GM21529 (cell line): Measurements from ENCODE around the gene DEFB114.
"Not testable (repeated sequence)": the region's sequence is repeated elsewhere in the genome, so short reads cannot be mapped to it uniquely, and the experiment has no call there.

Experiments
- ATAC-seq: cut with Tn5 transposase; IDR thresholded peaks from one replicate; pipeline ENCODE4 v1.9.1; 2021; ENCODE audit not compliant: unreplicated experiment

Gene DEFB114, protein sequence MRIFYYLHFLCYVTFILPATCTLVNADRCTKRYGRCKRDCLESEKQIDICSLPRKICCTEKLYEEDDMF

DNA sequence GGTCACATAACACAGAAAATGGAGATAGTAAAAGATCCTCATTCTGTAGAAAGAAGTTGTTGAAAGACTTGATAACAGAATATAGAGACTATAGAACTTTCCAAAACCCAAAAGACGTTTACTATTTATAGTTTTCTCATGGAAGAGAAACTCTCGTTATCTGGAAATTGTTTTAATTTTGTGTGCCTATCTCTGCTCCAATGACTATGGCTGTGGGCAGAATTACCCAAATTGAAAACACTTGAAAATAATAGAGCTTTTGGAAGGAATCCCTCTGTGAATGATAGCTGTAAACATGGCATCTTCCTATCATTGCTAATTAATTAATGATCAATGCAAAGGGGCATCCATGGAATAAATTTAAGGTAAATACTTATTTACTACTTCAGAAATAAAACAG, at the start of gene DEFB114:
Gene DEFB114, minus strand, starts transcription at position 101 of the 400 bp plus-strand sequence. Its CDS starts 59 bp downstream, at position 42.
- ATAC-seq = no peak

DNA sequence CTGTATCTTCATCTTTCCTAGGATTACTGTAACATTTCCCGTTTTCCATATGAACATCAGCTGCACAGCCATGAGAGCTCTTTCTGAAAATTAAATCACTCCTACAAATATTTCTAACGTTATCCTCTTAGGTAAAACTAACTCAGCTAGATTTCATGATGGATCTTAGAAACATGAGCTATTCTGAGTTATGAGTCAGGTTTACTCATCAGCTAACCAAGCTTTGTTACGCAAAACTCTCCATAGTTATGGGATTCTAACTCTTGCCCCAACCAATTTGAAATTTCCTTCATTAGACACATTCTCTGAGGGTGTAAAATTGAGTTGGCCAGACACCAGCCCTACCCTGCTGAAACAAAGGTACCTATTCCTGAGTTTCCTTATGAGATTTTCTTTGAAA, 43.9 kb upstream of the DEFB114 start:
- no peak for ATAC-seq

DNA sequence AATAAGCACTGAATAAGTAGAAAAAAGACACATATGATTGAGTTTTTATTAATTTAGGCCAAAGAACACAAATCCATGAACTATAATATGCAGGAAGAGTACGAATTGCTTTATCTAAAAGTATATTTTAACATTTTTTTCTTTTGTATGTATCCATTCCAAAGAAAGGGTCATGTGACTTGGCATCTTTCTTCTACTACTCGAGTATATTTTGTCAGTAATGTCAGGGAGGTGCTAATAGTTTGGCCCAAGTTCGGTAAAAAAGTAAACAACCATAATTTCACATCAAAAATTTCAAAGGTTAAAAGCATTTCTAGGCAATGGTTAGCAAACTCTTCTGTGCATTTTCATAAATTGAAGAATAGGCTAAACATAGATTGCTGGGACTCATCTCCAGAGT, 39.2 kb upstream of the DEFB114 start:
- no peak for ATAC-seq

DNA sequence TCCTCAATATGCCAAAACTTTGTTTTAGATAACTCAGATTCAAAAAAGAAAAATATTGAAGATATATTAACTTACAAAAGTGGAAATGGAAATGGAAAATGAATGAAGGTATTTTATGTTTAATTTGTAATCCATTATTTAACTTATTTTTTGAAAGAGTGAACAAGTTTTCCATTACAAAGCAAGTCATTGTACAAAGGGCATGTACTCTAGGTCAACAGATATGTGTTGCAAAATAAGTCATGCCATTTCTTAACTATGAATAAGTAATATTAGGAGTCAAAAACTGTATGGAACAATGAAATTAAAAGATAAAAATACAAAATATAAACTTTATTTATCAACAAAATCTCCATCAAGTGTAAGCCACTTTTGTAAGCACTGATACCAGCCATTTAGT, 31.3 kb upstream of the DEFB114 start:
- no peak for ATAC-seq

DNA sequence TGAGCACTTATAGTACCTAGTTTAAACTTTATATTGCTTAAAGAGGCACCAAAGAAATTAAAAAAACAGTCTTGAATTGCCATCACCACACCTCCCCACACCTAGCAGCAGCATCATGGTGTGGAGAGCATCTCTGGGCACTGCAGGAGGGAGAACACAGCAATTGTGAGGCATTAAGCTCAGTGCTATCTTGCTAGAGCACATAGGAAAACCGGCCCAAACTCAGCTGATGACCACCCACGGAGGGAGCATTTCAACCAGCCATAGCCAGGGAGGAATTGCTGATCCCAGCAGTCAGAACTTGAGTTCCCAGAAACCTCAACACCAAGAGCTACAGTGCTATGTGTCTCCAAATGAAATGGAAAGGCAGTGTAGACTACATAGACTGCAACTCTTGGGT, 24.9 kb upstream of the DEFB114 start:
- ATAC-seq = no peak

DNA sequence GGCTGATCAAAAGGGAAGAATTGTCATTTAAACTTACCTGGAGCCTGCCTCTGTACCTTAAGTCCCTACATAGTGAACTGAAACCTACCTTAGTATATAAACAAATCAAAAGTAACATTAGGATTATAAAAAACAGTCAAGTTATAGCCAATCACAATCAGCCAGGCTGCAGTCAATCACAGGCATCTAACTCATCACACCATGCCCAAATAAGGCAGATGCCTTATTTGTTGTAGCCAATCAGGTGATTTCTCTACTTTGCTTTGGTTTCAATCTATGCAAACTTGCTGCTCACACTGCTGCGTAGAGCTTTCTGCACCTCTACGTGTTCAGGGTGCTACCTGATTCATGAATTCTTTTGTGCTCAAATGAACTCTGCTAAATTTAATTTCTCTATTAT, 23.8 kb upstream of the DEFB114 start:
- no peak for ATAC-seq

DNA sequence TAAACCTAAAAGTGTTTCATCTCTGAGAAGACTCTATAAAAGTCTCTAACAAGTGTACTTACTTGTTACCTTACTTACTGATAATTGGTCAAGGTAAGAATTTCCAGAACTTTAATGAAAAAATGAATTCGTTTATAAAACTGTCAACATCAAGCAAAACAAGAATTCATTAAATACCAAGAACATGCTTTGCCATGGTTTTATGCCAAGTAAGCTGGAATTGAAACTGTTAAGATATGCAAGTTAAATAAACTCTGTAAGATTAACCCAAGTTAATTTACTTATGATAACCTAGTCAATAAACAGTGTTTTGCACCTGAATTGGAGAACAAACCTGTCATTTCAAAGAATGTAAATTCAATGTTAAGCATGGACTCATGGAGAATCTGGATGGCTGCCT, 22.6 kb upstream of the DEFB114 start:
- ATAC-seq = no peak

DNA sequence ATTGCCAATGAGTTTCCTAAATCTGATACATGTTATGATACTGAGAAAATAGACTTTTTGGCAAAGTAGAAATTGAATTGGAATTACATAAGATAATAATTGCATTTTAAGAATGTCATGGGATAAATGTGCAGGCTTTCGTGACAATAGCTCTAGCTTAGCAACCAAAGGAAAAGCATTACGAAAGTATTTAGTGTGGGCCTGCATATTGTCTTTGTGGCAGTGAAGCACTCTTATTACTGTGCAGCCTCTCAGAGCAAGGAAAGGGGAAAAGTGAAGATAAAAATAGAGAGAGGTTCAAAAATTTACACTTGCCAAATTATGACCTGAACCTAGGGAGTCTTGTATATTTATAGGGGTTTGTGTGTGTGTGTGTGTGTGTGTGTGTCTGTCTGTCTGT, 18.1 kb upstream of the DEFB114 start:
- ATAC-seq = no peak

DNA sequence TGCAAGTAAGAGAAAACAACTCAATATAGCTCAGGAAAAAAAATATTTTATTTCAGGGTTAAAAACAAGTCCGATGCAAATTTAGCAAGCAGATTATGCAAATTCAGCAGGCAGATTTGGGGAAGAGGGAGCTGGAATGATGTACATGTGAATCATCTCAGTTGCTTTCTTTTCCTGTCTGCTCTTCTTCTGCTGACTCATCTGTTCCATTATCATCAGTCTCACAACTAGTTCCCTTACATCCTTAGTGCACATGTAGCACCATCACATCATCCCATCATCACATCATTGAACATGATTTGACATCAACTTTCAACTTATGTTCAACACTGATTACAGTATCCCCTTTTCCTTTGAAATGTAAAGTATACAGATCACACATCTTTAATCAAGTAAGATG, 16.9 kb upstream of the DEFB114 start:
- peak; percentile 65 for ATAC-seq

DNA sequence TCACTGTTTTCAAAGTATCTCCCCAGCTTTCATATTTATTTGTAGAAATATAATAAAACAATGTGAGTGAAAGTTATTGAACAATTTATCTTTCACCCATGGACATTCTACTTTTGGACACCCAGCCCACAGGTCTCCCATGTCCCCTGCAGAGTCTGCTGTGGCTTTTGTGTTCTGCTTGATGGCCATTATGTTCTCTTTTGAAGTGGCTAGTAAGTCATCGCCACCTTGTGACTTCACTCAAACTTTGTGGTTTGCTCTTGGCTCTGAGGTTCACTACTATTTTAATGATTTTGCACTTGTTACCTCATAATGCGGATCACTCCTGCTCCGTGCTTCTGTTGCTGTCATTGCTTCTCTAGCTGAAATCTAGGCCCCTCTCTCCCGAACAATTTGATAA, 15.6 kb upstream of the DEFB114 start:
- peak; percentile 39 for ATAC-seq

DNA sequence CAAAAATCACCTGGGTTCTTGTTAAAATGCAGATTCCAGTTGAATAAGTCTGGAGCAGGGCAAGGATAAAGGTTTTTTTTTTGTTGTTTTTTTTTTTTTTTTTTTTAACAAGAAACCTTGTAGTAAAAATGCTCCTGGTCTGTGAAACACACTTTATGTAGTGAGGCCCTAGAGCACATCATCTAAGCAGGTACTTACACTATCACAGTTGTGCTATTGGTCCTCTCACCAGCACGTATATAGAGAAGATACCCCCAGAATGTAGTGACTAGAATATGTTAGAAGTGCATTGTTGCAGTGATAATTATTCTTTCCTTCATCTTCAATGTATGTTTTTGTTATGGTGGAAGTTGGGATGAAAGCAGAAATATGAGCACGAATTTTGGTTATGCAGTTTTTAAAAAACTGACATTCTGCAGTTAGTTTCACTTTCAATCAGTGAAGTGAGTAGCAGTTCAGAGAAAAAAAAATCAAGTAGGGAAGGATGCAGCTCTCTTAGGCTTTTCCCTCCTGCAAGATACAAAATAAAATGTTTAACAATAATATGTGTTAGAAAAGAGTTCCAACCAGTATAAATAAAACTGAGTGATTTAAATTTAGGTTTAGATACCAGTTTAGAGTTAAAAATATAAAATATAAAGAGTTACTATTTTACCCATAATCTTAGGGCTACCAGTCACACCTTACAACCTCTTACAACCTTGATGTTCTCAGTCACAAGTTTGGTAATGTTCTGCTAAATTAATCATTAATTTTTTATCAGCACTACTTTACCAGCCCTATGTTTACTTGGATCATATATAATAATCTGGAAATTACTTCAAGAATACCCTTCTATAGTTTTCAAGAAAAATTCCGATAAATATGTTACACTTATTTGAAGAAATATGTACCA, 14.6 kb upstream of the DEFB114 start:
- peak; percentile 54 for ATAC-seq

DNA sequence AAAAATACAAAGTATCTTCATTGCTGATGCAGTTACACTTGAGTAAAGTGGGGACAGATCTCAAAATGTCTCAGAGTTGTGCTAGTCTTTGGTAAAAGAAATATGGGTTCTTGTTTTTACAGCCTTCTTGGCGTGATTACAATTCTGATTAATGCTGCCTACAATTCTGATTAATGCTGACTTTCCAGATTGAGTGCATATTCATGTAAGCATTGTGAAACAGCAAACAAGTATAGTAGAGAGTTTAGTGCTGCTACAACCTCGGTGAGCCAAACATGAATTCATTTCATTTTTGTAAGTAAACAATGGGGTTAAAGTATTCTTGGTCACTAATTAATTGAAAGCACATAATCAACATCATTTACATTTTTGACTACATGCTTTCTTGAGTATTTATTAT, 5.6 kb upstream of the DEFB114 start, which contains the start of gene DEFB113:
Gene DEFB113, minus strand, starts transcription at position 21 of the 400 bp plus-strand sequence. Its CDS starts 0 bp downstream, at position 21.
- ATAC-seq = no peak

DNA sequence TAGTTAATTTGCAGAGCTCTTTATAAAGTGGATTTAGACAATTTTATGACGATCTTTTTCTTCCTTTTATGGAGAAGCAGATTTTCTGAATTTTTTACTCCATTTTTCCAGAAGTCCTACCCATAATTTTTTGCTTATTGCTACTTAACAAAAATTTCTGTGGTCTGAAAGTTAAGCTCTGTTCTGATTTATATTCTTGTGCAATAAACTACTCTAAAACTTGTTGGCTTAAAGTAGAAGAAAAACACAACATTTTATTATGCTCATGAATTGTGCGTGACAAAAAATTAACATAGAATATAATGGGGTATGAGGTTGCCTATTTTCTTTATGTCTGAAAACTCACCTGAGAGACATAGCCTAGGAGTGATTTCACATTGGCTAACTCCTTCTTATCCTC, 2.9 kb upstream of the DEFB114 start:
- no peak for ATAC-seq

DNA sequence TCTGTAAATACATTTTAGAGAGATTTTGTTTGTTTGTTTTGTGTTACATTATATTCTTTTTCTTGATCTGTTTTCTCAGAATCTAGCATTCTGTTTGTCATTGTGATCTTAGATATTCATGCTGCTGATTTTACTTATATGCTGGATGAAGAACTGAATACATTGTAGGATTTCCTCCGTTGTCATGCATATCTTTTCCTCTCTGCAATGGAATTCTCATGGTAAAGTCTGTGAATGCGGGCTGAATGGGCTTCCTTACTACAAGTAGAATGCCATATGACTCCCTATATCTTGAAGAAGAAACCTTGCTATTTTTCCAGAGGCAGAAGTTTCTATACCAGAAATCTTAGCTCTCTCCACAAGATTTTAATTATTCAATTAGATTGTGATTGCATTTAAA, 2.4 kb upstream of the DEFB114 start:
- ATAC-seq = no peak

DNA sequence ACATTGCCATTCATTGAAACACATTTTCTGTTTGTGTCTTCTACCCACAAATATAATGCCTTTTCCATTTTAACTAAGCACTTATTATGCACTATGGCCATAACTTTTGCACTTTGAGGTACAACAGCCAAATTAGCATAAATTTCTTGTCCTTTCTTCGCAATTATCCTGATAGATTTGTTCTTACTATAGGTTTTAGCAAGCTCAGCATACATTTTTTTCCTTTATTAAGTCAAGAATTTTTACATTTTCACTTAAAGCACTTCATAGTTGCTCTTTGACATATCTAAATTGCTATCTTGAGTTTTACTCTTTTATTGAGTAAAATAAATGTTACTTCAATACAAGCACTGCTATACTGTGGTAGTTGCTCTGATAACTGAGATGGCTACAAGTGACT, 5.8 kb downstream of the DEFB114 start:
- ATAC-seq = no peak

DNA sequence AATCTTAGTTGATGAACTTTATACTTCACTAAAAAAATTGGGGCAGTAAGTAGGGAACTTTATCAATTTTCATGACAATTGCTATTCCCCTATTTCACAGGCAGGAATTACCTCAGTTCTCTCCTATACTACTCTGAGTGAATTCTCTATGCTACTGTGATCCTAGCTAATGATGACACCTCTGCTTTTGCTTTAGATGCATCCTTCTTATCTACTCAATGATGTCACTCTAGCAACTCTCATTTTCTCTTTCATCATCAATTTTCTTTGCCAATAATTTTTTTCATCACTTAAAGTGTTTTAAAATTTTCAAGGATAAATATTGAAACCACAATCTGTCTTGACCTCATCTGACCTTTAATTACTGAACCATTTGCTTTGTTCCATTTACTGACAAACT, 8.1 kb downstream of the DEFB114 start:
- no peak for ATAC-seq

DNA sequence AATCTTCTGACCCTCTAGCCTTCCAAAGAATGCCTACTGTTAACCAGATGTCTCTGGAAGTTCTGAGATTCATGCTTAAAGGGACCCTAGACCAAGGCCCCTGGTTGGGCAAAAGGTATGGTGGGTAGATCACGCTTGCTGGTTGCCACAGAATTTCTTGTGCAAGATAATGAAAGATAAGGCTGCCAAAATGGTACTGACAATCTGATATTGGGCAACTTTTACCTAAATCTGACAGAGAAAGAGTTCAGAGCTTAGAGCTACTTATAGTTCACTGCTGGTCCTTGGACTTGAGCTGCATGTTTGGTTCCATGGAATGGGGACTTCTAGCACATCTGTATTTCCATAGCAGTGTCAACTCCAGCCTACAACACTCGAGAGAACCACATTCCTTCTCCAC, 12.0 kb downstream of the DEFB114 start:
- no peak for ATAC-seq

DNA sequence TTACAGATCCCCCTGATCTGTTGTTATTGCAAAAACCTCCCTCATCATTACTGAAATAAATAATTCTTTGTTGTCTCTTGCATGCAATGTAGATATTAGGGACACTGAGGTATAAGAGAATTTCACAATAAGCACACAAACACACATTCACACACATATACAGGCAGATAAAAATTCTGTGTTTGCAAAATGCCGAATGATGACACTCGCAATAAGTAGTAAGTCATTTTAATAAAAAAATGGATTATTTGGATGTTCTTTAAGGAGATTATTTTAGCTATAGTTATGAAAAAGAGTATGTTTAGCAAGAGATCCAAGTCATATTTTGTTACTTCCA, 13.6 kb downstream of the DEFB114 start:
- no peak for ATAC-seq

DNA sequence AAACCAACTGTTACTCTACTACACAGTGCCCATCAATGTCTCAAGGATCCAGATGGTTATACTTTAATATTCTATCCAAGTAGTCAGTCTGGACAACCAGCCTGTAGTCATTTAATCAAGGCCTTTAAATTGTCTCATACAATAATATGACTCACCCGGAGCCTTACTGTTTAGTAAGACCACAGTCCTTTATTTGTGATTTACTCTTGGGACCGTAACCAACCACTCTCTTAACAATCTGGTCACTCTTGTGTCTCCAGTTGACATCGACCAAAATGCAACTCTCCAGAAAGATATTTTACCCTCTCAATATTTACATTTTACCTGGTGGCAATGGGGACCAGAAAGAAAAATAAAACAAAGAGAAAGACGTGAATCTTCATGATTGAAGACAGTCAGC, 14.9 kb downstream of the DEFB114 start:
- ATAC-seq = no peak

DNA sequence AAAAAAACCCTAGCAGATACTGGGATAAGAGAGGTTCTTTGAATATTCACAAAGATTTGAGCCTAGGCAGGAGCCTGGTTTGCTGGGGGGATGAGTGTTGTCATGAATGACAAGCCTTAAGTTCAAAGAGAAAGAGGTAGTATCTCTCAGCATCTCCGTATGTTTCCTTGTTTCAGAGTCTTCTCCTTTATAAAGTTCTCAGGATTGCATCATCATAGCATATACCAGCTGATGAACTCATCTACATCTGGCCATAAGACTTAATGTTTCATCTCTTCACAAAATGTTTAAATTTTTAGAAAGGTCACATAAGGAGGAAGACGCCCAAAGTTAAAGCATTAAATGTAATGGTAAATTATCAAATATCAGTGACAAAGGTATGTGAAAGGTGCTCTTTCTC, 17.1 kb downstream of the DEFB114 start:
- no peak for ATAC-seq

DNA sequence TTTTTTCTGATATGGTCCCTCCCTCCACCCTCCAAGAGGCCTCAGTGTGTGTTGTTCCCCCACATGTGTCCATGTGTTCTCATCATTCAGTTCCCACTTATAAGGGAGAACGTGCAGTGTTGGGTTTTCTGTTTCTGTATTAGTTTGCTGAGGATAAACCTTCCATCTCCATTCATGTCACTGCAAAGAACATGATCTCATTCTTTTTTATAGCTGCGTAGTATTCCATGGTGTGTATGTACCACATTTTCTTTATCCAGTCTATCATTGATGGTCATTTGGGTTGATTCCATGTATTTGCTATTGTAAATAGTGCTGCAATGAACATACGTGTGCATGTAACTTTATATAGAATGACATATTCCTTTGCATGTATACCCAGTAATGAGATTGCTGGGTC, 19.9 kb downstream of the DEFB114 start:
- ATAC-seq = not testable (repeated sequence)

DNA sequence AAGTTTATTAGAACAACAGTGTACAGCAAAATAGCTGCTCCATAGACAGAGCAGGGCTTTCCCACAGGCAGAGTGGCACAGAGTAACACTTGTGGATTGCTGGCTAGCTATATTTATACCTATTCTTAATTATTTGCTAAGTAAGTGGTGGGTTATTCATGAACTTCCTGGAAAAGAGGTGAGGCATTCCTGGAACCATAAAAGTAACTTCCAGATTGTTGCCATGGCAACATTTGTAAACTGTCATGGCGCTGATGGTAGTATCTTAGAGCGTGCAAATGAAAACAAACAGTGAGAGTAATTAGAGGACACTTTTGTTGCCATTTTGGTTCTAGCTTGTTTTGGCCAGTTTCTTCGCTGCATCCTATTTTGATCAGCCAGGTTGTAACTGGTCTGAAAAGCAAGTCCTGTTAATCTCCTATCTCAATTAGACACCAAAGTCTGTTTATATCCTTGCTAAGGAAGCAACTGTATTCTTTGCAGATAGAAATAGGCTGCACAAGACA, 23.9 kb downstream of the DEFB114 start:
- no peak for ATAC-seq

DNA sequence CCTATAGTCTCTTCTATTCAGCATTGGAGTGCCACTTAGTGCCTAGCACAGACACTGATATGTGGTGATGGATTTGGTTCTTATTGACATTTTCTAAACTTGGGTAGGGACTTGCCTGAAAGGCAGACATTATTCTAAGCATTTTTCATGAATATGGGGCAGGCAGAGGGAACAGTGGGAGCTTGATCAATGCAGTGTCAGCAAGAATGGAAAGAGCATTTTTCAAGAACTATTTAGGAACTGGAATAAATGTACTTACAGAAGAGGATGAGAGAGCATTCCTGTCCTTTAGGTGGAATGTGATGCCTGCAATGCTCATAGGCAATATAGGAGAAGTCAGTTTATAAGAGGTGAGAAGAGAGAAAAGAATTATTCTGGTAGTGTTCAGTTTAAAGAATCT, 26.2 kb downstream of the DEFB114 start:
- no peak for ATAC-seq
